HFF-Myc (cell line): Measurements from ENCODE around the gene MYH10.

Experiments used
- DNase-seq: peaks from one replicate; pipeline ENCODE4 v3.0.0-alpha.2; 2011; ENCODE audit warnings: low read depth; ENCODE audit errors: extremely low read depth
- H3K4me3 ChIP-seq: replicated peaks from 2 replicates; pipeline ENCODE4 v1.5.1; 2011; ENCODE audit warnings: low read depth, mild to moderate bottlenecking, control low read depth, low read length
- TF ChIP-seq, protein P1 (sequence below): IDR thresholded peaks from 2 replicates; pipeline ENCODE4 v1.5.1; 2012; ENCODE audit warnings: mild to moderate bottlenecking, low read depth, low read length, control low read depth; ENCODE audit errors: missing control alignments

Gene MYH10

DNA sequence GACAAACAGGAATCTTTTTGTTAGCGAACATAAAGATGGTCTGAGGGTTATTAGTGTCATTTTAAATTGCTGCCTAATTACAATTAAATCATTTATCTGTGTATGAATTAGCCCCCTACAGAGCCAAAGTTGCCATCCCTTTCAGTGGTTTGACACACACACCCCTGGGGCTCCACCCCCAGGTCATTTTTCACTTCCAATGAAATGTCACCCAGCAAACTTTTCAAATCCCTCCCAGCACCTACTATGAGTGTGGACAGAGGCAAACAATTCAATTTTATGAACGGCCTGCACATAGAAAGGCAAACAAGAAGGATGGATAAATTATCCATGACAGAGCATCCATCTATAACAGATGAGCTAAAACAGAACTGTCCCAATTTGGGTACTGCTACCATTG, 2.4 kb downstream of the MYH10 start:
- TF ChIP-seq, protein P1, sequence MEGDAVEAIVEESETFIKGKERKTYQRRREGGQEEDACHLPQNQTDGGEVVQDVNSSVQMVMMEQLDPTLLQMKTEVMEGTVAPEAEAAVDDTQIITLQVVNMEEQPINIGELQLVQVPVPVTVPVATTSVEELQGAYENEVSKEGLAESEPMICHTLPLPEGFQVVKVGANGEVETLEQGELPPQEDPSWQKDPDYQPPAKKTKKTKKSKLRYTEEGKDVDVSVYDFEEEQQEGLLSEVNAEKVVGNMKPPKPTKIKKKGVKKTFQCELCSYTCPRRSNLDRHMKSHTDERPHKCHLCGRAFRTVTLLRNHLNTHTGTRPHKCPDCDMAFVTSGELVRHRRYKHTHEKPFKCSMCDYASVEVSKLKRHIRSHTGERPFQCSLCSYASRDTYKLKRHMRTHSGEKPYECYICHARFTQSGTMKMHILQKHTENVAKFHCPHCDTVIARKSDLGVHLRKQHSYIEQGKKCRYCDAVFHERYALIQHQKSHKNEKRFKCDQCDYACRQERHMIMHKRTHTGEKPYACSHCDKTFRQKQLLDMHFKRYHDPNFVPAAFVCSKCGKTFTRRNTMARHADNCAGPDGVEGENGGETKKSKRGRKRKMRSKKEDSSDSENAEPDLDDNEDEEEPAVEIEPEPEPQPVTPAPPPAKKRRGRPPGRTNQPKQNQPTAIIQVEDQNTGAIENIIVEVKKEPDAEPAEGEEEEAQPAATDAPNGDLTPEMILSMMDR: no peak
- peak overlapping the region; percentile 70 for H3K4me3 ChIP-seq
- DNase-seq: no peak

DNA sequence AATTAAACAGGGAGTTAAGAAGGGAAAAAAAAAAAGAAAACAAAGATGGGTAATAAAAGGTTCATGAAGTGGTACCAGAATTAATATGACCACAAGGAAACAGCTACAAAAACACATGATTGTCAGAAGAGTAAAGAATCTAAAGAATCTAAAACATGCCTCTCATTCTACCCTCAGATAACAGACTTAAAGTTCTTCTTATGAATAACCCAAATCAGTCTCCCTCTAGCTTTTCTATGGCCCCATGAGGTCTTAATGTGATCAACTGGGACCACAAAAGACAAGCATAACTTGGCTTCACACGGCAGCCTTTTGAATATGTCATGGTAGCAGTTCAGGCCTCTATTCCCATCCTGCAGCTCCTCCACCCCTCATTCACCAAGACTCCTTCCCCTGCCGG, 6.9 kb downstream of the MYH10 start:
- no peak for DNase-seq
- H3K4me3 ChIP-seq: no peak overlapping the region
- TF ChIP-seq, protein P1: no peak

DNA sequence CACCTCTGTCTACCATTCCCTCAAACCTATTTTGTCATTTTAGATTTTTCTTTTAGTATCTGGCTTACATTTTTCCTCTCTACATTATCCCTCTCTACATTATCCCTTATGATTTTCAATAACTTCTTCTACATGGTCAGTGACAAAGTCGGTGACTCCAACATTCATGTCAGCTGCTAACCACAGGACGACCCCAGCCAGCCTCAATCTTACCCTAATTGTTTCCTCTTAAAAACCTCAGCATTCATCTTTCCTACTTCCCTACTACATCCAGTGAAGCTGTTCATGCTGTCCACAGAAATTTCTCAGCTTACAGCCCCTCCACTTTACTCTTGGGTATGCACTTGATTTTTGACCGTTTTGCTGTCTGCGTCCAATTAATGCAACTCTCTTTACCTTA, 8.3 kb downstream of the MYH10 start:
- H3K4me3 ChIP-seq: no peak overlapping the region
- TF ChIP-seq, protein P1: no peak

DNA sequence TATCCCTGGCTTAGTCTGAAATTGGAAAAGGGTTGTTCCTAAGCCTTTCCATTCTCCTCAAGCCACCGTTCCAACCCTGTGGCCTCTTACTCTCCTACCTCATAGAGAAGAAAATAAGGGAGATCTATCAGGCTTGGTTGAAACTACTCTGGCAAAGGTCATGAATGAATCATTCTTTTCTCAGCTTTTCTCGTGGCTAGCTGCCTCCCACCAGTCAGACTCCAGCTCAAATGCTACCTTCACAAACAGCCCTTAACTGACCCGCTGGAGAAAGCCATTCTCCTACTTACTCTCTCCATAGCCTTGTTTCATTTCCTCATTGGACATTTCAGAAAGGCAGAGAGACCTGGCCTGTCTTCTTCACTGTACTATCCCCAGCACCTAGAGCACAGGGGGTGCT, 8.9 kb downstream of the MYH10 start:
- TF ChIP-seq, protein P1: no peak
- no peak overlapping the region for H3K4me3 ChIP-seq
- DNase-seq: no peak

More for the DNA sequence above, 8.3 kb downstream of the MYH10 start:
- DNase-seq: no peak

DNA sequence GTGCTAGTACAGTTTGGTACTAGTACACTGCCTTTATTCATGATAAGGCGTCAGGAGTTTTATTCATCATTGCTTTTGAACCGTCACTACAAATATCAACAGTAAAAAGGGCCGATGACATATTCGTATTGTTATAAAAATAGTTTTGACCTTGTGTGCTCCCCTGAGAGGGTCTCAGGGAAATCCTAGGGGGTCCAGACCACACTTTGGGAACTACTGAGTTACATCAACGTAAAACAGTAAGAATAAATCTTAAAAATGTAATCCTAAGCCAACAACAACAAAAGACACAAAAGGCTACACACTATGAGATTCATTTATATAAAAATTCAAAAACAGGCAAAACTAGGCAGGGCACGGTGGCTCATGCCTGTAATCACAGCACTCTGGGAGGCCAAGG, 11.2 kb downstream of the MYH10 start:
- no peak for DNase-seq
- TF ChIP-seq, protein P1: no peak
- H3K4me3 ChIP-seq: no peak overlapping the region

DNA sequence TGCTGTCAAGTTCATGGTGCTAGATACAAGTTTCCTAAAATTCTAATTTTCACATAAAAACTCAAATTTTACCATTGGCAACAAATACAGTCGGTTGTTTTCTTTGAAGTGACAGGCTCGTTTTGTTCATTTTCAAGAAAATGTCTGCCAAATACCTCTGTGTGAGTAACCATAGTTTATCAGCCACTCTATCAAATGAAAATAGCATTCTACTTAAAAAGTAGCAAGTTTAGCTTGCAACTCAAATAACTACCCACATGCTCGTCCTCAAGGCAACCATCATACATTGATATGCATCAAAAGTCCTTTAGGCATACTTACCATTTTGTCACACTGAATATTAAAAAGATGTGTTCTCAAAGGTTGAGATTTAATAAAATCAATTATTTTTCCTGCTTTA, 11.7 kb downstream of the MYH10 start:
- H3K4me3 ChIP-seq: no peak overlapping the region
- DNase-seq: no peak
- TF ChIP-seq, protein P1: no peak

DNA sequence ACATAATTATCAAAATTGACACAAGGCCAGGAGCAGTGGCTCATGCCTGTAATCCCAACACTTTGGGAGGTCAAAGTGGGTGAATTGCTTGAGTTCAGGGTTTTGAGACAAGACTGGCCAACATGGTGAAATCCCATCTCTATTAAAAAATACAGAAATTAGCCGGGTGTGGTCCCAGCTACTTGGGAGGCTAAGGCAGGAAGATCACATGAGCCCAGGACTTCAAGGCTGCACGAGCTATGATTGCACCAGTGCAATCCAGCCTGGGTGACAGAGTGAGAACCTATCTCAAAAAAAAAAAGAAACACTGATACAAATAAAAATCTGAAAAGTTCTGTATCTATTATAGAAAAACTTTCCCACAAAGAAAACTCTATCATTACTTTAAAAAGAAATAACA, 15.5 kb downstream of the MYH10 start:
- DNase-seq: no peak
- no peak overlapping the region for H3K4me3 ChIP-seq
- TF ChIP-seq, protein P1: no peak
